Activated T-helper 9 cell treated with anti-CD3 and anti-CD28 coated beads, Interleukin-2, amount 50 U/mL, for 16 hours (primary cell): Measurements from ENCODE around the gene TSR1.
"Not testable (repeated sequence)": the region's sequence is repeated elsewhere in the genome, so short reads cannot be mapped to it uniquely, and the experiment has no call there.

Experiments
- DNase-seq: peaks from one replicate; pipeline ENCODE4 v3.0.0-alpha.2; 2020; ENCODE audit warnings: low read depth

Gene TSR1

GRCh38 chr17:2336852-2337543 is 741 bp upstream of the TSR1 start, which contains the start of gene SGSM2:
Gene SGSM2 (plus strand): TSS chr17:2337501. CDS start chr17:2337689, 188 bp downstream.
- DNase-seq, result peak; percentile 57

- no peak for DNase-seq
Measured at GRCh38 chr17:2335726-2336214, 487 bp downstream of the TSR1 start.

GRCh38 chr17:2331303-2331702 is 5.0 kb downstream of the TSR1 start:
- DNase-seq, result no peak

- no peak for DNase-seq
Measured at GRCh38 chr17:2323629-2324314, 12.5 kb downstream of the TSR1 start.

- DNase-seq, result no peak
Measured at GRCh38 chr17:2321399-2321798, 14.9 kb downstream of the TSR1 start.

- DNase-seq, result no peak
Measured at GRCh38 chr17:2319051-2319450, 17.2 kb downstream of the TSR1 start.

GRCh38 chr17:2317796-2318195 is 18.5 kb downstream of the TSR1 start:
- DNase-seq, result no peak

GRCh38 chr17:2316916-2317205 is 19.4 kb downstream of the TSR1 start:
- DNase-seq, result not testable (repeated sequence)

- DNase-seq, result no peak
Measured at GRCh38 chr17:2312736-2313135, 23.5 kb downstream of the TSR1 start.

GRCh38 chr17:2309338-2310154 is 26.7 kb downstream of the TSR1 start:
- DNase-seq, result no peak

GRCh38 chr17:2304931-2305330 is 31.3 kb downstream of the TSR1 start:
- no peak for DNase-seq

GRCh38 chr17:2303204-2304188 is 32.8 kb downstream of the TSR1 start, which contains the start of the genes SMG6 and SRR:
Gene SMG6 (minus strand): TSS chr17:2303785. CDS start chr17:2303720, 65 bp downstream.
Gene SRR (plus strand): TSS chr17:2303950. CDS start chr17:2315561, 11,611 bp downstream.
- peak; percentile 94 for DNase-seq

GRCh38 chr17:2302778-2303203 is 33.5 kb downstream of the TSR1 start:
- peak; percentile 7 for DNase-seq

- no peak for DNase-seq
Measured at GRCh38 chr17:2299756-2300155, 36.5 kb downstream of the TSR1 start.

- no peak for DNase-seq
Measured at GRCh38 chr17:2299136-2299535, 37.1 kb downstream of the TSR1 start.

- DNase-seq, result no peak
Measured at GRCh38 chr17:2297023-2297422, 39.2 kb downstream of the TSR1 start.

GRCh38 chr17:2295575-2295974 is 40.7 kb downstream of the TSR1 start:
- no peak for DNase-seq

GRCh38 chr17:2292100-2292499 is 44.2 kb downstream of the TSR1 start:
- DNase-seq, result no peak

- no peak for DNase-seq
Measured at GRCh38 chr17:2289878-2290478, 46.3 kb downstream of the TSR1 start.

GRCh38 chr17:2283302-2283701 is 53.0 kb downstream of the TSR1 start:
- no peak for DNase-seq
